SKM-1 (cell line): ENCODE data around the gene ZNF618.

Experiments
- DNase-seq: peaks from one replicate; lab custom pipeline; 2025; ENCODE audit not compliant: unreplicated experiment; lab: John Stamatoyannopoulos, UW

Gene ZNF618

DNA sequence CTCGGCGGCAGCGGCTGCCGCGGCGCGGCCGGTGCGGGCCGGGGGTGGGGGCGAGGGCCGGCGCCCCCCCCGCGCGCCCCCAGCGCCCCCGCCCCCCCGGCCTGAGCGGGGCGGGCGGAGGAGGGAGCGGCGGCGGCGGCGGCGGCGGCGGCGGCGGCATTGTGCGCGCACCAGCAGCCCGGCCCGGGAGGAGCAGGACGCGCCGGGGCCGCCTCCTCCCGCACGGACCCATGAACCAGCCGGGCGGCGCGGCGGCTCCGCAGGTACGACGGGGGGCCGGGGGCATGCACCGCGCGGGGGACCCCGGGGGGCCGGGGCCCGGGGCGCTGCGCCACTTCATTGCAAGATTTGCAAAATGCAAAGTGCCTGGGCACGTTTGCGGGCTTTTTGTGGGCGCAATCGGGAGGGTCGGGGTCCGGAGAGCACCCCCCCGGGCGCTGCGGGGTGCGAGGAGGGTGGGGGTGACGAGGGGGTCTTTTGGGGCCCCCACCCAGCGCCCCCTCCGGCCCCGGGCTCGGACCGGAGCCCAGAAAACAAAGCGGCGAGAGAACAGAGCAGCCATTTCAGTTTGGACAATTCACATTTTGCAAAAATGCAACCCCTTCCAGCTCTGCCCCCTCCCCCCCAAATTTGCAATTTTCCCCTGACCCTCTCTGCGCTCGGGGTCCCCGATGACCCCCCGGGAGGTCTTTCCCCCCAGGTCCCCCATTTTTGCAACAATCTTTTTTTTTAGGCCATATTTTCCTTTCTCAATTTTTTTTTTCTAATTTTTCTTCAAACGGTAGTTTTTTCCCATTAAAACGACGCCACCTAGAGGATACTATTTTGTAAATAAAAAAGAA, at the start of gene ZNF618:
Gene ZNF618, plus strand, starts transcription at position 159 of the 842 bp plus-strand sequence. Its CDS starts 72 bp downstream, at position 231.
- no peak for DNase-seq

DNA sequence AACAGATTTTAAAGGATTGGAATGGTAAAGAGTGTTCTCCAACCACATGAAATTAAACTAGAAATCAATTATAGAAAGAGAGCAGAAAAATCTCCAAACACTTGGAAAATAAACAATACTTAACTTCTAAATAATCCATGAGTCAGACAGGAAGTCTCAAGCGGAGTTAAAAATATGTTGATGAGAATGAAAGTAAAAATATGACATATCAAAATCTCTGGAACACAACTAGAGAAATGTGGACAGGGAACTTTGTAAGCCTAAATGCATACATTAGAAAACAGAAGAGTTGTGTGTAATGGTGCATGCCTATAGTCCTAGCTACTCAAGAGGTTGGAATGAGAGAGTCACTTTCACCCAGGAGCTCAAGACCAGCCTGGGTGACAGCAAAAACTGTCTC, 47.9 kb upstream of the ZNF618 start:
- DNase-seq = no peak

DNA sequence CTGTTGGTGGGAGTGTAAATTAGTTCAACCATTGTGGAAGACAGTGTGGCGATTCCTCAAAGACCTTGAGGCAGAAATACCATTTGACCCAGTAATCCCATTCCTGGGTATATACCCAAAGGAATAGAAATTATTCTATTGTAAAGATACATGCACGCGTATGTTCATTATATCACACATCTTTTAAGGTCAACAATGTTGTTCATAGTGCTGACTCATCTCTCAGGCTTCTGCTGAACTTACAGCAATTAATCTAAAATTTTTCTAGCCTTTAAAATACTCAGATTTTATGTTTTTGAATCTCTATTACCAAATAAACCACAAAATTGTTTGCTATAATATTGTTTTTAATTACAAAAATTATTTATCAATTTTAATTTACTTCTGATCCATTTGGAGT, 38.8 kb upstream of the ZNF618 start:
- DNase-seq = no peak

GRCh38 chr9:113842086-113842485, 34.0 kb upstream of the ZNF618 start:
- DNase-seq = no peak

DNA sequence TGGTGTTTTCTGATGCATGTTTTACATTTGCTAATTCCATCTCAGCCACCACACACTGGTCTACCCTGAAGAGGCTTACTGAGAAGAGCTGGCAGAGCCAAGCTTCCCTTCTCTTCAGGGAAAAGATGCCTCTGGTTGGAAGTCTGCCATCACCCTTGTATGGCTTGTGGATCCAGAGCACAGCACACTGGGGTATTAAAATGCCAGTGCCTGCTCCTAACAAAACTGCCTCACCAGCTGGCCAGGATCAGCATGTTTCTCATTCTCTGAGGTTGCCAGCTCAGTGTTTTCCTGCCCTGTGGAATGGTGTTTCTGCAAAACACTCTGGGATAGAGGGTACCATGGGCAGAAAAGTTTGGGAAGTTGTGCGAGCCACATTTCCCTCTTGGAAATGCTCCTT, 31.6 kb upstream of the ZNF618 start:
- DNase-seq = no peak

GRCh38 chr9:113851359-113851758, 24.8 kb upstream of the ZNF618 start:
- DNase-seq = no peak

- no peak for DNase-seq
Measured at GRCh38 chr9:113851873-113852272, 24.2 kb upstream of the ZNF618 start.

DNA sequence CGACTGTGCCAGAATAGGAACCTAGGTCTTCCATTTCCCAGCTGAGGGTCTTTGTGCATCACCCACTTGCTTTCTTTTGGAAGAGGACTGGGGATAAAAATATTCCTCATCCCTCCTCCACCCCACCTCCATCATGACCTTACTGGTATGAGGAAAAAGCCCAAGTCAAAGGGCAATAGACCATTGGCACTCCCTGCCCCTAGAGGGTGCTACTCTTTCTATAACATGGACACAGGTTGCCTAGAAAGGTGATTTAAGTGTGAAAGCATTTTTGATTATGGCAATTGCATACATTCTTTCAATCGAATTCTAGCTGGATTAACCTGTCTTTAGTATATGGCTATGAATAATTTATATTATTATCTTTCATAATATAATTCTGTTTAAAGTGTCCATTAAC, 22.8 kb upstream of the ZNF618 start:
- no peak for DNase-seq

DNA sequence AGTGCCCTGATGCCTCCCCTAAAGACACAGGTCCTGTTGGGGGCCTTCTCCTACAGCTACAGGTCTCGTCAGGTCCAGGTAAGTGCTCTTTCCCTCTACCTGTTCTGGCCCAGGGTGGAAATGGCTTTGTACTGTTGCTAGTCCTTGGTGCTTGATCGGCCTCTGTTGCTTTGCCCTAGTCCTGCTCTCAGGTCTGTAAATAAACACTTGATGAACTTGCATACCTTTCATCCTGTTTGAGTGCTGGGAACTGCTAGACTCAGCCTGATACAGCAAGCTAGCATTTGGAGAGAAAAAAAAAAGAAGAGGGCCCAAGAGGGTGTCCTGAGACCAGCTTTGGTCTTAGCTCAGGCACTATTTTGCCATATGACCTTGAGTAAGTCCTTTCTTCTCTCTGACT, 21.8 kb upstream of the ZNF618 start:
- no peak for DNase-seq

DNA sequence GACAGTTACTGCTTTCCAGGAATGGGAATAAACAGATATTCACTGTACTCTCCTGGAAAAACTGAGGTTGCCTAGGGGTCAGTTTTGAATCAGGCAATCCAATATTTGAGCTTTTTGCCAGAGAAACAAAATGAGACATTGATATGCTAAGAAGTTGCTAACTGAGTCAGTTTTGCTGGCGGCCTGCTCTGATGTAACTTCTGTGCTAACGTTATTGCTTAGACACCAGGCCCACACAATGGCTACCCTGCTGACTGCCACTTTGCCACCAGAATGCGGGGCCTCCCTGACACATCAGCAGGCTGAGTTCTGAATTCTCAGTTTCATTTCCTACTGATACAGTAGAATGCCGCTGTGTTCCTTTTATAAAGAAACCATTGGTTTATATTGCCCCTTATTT, 18.2 kb upstream of the ZNF618 start:
- DNase-seq = no peak

- no peak for DNase-seq
Measured at GRCh38 chr9:113858282-113858681, 17.8 kb upstream of the ZNF618 start.

DNA sequence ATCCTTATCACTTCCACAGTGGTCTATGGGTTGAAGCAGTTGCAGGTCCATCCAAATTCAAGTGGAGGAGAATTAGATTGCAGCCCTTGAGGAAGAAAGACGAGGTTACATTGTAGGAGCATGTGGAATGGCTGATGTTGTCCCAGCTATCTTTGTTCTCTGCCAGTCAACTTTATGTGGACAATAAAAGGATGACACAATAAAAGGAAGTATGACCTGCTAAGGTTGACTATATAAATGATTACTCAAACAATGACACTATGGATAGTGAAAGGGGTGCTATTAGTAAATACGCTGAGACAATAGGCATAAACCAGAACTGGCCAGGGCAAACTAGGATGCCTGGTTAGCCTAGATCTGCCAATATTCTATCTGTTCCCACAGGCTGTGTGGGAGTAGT, 12.8 kb upstream of the ZNF618 start:
- no peak for DNase-seq

DNA sequence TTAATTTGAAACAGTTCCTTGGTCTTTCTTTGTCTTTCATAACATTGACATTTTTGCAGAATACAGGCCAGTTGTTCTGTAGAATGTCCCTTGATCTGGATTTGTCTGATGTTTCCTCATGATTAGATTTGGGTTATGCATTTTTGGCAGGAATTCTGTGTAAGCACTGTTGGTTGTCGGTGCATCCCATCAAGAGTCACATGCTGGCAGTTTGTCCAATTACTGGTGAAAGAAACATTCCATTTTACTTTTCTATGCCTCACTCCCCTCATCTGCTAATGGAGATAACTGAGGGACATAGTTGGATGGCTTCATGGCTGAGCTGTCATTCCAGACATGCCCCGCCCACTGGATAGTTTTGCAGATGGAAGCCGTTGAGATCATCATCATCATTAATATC, 7.6 kb upstream of the ZNF618 start:
- DNase-seq = no peak

DNA sequence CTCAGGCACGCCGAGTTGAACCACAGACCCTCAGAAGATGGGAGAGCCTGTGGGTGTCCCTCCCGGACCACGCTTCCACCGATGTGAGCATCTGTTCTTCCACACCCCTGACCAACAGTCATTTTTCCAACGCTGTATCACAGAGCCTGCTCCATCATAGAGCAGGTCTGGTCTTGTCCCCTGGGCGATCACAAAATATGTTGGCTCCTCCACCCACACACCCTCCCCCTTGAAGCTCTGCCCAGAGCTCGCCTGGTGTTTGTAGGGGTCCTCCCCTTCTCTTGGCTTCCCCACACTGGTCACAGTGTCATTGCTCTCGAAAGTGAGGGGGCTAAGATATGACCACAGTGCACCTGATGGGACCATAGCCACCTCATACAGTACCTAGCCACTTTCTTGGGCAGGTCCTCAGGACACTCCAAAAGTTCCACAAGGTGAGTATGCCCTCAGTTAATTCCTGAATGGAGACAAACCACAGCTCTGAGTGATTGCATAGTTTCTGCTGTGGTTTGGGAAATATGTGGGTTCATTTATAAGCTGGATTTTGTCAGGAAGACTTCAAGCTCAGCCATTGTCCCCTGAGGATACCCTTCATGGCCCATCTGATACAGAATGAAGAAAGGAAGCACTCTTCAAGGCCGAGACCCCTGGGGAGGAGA, 3.5 kb upstream of the ZNF618 start:
- DNase-seq = no peak

DNA sequence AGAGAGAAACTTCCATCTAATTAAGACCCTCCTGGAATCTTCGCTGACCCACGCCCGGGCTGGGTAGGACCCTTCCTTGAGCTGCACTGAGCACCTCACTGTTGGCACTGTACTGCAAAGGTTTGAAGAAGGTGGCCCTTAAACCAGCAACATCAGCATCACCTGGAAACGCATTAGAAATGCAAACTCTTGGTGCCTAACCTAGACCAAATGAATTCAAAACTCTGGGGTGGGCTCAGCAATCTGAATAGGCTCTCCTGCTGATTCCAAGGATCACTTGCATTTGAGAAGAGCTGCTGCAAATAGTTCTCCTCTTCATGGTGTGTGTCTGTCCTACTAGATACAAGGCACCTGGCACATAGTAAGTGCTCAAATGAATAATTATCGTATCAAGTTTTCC, 2.7 kb upstream of the ZNF618 start:
- DNase-seq = no peak

- DNase-seq = no peak
Measured at GRCh38 chr9:113873926-113874325, 2.2 kb upstream of the ZNF618 start.

DNA sequence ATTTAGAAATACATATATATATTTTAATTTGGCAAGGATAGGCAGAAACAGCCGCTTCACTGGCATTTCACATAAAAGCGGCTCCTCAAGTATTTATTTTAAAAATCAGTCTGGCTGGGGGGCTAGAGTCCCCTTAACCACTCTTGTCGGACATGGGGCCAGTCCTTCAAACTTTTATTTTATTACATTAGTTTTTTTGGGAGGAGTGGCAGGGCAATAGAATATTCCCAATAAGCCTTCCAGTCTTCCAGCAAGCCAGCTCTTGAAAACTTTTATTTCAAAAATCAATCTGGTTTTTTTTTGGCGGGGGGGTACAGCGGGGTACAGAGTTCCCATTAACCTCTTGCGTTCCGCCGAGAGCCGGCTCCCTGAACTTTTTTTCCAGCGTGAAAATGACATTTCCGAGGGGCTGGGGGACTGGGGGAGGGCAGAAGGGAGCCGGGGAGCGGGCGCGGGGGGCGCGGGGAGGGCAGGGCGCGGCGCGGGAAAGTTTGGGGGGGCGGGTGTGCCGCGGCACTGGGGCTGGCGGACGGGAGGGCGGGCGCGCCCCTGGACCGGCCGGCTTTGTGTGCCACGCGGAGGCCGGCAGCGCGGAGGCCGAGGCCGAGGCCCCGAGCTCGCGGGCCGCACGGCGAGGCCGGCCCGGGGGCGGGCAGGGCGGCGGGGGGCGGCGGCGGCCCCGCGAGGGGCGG, 504 bp upstream of the ZNF618 start:
- DNase-seq = no peak

DNA sequence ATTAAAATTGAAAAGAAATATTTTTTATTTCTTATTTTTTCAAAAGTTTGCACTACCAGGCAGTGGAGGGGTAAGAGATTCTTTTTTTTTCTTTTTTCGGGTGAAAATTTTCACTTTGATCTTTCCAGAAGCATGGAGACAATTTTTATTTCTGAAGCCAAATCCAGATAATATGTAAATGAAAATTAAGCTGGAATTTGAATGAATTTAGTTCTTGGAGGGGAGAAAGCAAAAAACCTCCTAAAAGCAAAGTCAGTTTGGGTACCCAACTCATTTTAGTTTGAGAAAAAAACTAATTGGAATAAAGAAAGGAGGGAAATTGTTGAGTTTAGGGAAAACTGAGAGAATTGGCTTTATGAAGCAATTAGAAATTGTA, 872 bp downstream of the ZNF618 start:
- DNase-seq = no peak

DNA sequence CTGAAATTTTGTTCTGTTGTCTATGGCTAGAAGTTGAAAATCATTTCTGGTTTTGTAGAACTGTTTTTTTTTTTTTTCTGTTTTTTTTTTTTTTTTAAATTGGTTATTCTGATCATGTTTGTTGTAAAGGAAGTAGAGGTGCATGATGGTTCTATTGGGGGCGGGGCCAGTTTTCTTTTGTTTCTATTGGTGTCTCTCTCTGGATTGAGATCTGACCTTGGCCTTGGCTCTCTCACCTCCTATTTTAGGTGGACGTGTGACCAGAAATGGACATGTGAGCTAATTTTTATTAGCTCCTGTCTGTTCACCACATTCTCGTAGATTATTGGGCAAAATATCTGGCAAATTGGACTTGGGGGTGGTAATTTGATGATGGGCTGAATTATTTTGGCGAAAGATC, 3.2 kb downstream of the ZNF618 start:
- DNase-seq = no peak

DNA sequence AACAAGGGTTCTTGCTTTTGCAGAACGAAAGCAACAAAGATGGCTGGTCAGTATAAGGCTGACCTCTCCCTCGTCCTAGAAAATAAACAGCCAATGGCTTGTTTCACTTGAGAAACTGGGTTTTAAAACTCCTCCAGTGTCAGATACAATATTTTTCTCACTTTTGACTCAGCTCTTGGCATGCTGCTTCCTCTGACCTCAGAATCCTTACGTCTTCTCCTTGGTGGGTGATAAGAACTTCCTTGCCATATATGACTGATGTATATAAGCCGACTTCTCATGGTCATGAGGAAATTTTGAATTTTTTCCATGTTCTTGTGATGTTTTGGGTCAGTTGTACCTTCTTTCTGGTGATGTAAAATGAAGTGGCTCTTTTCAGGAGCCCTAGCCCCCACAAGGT, 3.8 kb downstream of the ZNF618 start:
- no peak for DNase-seq

DNA sequence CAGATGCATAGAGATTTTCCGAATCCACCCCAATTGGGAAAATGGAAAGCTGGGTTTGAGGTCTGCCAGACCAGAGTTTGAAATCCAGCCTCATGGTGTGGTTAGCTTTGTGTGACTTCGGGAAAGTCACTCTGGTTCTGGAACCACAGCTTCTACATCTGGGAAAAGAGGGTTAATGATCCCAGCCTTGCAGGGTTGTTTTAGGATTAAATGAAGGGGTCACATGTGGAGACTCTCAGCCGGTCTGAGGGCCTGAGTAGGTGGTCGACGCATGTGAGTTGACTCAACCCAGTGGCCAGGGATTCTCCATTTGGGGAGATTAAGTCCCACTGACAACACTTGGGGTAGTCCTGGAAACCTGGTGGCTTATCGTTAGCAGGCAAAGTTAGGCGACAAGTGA, 6.1 kb downstream of the ZNF618 start:
- DNase-seq = no peak

- no peak for DNase-seq
Measured at GRCh38 chr9:113882636-113883164, 6.6 kb downstream of the ZNF618 start.
